NCI-H748 treated with DMSO at 0.1 percent for 48 hours (cell line): ENCODE measurements around the gene CINP.

Experiments
- DNase-seq: peaks from one replicate; lab custom pipeline; 2025; lab: John Stamatoyannopoulos, UW

Gene CINP

DNA sequence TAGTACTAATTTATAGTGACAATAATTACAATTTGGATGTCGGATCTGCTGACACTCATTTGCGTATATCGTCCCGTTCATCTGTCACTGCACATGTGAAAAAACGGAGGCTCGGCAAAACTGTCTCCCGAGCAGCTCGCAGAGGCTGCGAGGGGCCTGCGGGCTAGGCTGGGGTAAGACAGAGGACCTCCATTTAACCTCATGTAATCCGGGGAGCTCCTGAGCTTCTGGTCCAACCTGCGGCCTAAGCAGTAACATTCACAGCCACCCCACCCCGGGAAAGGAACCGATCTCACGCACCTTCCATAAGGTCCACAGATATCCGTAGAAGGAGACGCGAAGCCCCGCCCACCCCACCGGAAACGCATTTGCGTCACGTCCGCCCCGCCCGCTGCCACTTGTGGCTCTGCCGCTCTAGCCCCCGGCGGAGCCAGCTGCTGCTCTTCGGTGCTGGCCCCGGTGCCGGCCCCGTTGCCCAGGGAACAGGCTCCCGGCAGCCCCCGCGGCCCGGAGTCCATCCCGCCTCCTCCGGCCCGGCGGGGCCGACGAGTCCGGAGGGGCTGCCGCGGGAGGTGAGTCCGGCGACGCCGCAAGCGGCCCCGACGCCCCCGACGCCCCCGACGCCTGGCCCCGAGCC is at the start of gene CINP, which contains the start of gene TECPR2:
CINP (minus strand) TSS at position 346 of the 637 bp plus-strand sequence; CDS start at position 307, 39 bp downstream.
TECPR2 (plus strand) TSS at position 397 of the 637 bp plus-strand sequence. CDS start 13,781 bp downstream, outside the sequence.
- peak; percentile 93 for DNase-seq

GRCh38 chr14:102408724-102409123 is 46.0 kb upstream of the CINP start:
- no peak for DNase-seq

DNA sequence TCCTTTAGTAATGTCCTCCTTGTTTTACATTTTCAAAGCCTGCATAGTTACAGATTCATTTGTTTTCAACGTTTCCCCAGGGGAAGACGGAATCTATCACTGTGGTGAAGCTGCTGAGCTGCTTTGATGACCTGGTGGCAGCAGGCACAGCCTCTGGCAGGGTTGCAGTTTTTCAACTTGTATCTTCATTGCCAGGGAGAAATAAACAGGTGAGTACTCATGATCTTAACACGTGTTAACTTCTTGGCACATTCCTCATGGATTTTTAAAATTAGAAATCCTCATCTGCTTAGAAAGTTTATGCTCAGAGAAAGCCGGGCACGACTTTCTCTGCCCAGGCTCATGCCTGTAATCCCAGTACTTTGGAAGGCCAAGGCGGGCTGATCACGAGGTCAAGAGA is 44.6 kb upstream of the CINP start:
- no peak for DNase-seq

DNA sequence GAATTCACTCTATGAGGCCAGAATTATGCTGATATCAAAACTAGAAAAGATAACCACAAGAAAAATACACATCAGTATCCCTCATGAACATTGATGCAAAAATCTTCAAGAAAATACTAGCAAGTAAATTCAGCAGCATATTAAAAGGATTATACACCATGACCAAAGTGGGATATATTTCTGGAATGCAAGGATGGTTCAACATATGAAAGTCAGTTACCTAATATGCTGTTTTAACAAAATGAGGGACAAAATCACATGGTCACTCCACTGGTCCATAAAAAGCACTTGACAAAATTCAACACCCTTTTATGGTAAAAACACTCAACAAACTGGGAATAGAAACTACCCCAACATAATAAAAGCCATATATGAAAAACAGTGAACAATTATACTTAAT is 40.3 kb upstream of the CINP start:
- no peak for DNase-seq

- no peak for DNase-seq
Observed at GRCh38 chr14:102396521-102396920, 33.8 kb upstream of the CINP start.

GRCh38 chr14:102394717-102395375 is 32.2 kb upstream of the CINP start:
- DNase-seq: no peak

DNA sequence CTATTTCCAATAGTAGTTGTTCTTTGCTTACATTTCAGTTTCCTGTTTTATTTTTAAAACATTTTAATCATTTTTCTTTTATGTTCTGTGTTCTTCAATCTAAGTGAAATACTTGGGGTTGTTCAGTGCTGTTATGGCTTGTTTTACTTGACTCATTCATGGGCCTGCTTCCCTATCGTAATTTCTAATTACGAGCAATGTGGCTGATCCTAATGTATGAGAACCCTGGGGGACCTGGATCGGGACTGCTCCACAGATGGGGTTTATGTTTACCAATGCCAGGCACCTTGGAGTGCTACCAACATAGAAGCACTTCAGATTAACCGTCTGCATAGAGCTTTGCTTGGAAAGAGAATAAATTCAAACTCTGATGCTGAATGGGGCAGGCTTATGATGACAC is 29.8 kb upstream of the CINP start:
- no peak for DNase-seq

DNA sequence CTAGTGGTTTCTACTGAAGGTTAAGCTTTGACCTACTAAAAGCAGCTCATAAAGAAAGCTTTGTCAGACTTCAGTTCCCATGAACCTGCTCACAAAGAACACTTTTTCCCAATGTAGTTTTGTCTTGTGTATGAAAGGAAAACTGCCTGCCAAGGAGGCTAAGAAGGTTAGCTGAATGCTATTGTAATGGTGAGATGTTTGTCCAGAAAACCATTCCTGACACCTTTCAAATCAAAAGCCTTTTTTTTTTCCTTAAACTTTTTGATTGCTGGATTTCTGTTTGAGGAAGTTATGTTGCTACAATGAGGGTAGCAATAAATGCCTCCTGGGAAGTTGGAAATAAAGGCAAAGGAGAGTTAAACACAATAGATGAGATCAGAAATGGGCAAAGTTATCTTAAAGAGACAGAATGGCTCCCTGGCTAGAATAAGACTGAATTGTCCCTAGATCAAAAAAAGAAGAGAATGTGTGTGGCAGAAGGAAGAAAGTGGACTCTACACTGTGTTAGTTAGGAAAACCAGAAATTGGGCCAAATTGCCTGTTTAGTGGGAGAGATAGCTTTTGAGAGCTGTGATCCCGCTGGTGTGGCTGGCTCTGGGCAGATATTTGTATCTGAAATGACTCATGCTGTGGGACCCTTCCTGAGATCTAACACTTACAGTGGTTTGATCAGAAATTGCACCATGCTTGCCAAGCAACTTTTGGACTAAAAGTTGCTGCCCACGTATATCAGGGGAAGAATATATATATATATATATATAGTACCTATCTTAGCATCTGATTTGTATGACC is 27.6 kb upstream of the CINP start:
- no peak for DNase-seq

DNA sequence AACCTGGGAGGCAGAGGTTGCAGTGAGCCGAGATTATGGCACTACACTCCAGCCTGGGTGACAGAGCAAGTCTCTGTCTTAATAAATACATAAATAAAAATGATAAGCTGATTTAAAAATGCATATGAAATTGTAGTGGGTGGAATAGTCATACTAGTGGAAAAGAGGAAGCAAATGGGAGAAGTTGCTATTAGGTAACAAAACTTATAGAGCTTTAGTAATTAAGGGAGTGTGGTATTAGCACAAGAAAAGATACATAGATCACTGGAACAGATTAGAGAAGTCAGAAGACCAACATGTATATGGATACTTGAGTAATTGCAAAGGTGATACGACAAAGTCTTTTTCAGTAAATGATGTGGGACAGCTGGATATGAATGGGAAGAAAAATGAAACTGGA is 26.6 kb upstream of the CINP start:
- no peak for DNase-seq

- no peak for DNase-seq
Observed at GRCh38 chr14:102387086-102387485, 24.4 kb upstream of the CINP start.

GRCh38 chr14:102378830-102379229 is 16.1 kb upstream of the CINP start:
- no peak for DNase-seq

DNA sequence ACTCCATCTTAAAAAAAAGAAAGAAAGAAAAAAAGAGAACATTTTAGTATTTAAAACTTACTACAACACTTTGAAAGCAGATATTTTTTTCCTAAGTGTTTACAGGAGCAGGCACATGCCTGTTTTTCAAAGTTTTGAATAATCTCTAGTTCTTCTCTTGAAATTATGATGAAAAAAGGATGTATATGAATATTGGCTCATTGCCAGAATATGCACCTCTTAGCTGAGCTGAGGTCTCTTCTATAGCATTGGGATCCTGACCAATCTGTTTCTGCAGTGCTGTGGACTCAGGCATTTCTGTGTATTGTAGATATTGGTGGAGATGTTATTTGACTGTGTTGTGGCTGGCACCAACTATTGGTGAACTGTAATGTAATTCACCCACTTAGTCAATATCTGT is 15.0 kb upstream of the CINP start:
- no peak for DNase-seq

DNA sequence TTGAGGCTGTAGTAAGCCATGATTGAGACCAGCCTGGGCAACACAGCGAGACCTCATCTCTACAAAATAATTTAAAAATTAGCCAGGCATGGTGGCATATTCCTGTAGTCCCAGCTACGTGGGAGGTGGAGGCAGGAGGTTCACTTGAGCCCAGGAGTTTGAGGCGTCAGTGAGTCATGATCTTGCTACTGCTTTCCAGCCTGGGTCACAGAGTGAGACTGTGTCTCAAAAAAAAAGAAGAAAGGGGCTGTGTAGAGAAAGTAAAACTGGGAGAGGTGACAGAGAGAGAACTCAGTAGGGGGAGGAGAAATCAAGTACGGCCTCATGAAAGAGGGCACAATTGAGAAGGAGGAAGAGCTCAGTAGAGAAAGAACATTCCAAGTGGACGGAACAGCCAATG is 12.4 kb upstream of the CINP start:
- DNase-seq: no peak

DNA sequence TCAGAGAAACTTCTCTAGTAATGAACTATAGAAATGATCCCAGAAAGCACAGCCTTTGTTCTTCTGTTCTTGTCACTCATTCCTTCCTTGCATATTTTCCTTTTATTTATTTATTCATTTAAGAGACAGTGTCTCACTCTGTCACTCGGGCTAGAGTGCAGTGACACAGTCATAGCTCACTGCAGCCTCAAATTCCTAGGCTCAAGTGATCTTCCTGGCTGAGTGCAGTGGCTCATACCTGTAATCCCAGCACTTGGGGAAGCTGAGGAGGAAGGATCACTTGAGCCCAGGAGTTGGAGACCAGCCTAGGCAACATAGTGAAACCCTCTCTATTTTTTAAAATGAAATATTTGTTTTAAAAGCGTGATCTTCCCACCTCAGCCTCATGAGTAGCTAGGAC is 11.6 kb upstream of the CINP start:
- no peak for DNase-seq

GRCh38 chr14:102373110-102373509 is 10.4 kb upstream of the CINP start:
- no peak for DNase-seq

GRCh38 chr14:102371361-102371760 is 8.7 kb upstream of the CINP start:
- DNase-seq: no peak

DNA sequence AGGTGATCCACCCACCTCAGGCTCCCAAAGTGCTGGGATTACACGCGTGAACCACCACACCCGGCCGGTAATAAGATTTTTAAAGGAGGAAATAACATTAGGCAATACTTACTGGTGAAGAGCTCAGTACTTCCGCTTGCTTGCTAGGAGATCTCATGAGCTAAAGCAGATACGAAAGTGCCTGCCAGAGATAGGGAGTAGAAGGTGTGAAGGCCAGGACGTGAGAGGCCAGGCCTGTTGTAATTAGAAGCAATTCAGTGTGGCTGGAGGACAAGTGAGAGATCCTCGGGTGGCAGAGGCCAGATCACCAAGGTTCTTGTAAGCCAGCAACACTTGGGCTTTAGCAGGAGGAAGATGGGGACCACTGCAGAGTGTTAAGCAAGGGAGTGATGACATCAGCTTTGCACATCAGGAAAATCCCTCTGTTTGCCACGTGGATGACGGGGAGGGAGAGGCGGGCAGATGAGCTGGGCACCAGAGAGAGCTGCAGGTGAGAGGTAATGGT is 7.7 kb upstream of the CINP start:
- no peak for DNase-seq

DNA sequence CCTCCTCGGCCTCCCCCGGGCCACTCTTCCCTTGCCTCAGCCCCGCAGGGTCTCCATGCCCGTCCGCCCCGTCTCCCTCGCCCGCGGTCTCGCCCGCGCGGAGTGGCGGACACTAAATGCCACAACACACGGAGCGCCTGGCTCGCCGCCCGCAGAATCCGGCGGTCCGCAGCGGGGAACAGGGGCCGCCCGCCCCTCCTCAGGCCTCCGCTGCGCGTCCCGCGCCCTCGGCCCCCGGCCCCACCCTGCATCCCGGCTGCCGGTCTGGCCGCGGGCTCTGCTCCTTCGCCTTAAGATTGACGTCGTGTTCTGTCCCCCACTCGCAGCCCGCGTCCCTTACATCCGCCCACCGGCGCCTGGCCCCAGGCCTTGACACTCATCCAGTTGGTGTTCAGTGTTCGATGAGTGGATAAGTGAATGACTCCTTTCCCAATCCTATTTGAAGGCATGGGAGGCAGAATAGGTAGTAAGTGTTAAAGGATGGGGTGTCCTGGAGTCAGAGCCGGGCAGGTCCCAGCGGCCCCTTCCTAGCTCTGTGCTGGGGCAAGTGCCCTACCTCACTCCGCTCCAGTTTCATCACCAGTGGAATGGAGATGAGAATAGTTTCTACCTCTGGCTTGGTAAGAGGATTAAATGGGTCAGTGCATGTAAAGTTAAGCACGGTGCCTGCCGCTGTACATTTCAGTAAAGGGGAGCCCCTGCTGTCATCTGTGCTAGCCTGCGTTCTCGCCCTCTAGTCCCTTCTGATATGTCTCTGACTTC is 673 bp upstream of the CINP start:
- DNase-seq: peak; percentile 17

DNA sequence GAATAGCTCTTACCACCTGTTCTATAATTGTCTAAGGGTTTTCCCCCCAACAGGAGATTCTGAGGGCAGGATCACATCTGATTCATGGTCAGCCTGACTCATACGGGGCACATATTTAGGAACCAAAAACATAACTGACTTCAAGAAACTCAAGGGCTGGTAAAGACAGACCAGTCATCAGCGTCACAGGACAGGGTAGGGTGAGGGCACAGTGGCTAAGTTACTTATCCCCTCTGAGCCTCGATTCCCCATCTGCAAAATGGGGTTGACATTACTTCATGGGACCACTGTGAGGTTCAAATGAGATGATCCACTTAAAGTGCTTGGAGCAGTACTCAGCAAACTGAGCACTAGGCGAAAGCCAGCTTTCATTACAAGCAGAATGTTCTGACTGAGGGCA is 606 bp downstream of the CINP start:
- DNase-seq: no peak

DNA sequence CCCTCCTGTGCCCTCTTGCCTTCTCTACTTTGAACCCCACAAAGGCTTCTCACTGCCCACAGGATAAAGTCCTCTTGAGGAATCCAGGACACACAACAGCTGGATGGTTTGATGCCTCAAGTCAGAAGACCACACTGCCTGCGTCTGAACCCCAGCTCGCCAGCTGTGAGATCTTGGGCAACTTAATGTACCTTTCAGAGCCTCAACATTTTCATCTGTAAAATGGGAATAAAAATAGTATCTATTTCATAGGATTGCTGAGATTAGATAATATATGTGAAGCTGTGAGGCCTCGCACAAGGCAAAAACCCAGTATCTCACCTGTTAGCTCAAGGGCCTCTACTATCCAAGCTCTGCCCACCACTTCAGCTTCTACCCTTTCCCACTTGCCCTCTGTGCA is 2.3 kb downstream of the CINP start:
- no peak for DNase-seq

DNA sequence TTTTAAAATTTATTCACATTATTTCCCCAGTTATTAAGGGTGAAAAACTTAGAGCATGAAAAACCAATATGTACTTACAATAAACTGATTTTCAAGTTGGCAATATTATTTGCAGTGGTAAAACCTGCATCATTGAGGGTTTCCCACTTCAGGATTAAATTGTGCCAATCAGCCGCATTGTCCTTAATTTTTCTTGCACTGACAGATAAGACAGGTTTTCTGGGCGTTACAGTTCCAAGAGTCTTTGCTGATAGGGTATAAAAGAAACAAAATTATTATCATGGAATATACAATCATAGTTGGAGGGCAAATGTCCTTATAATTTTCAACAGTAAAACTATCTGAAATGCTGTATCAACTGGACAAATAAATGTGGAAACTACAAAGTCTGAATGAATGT is 3.3 kb downstream of the CINP start:
- no peak for DNase-seq

DNA sequence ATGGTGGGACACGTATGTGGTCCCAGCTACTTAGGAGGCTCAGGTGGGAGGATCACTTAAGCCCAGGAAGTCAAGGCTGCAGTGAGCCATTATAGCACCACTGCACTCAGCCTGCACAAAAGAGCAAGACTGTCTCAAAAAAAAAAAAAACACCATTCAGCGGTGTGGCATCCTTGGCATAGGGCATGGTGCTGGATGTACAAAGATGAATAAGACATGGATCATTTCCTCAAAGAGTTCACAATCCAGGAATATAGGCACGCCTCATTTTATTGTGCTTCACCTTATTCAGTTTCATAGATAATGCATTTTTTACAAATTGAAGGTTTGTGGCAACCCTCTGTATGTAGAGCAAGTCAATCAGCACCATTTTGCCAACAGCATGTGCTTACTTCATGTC is 6.4 kb downstream of the CINP start:
- DNase-seq: no peak
